CD4-positive, alpha-beta memory T cell (primary cell): ENCODE results near the gene STAMBP. TPM values are rescaled to one million over a fixed set of nuclear protein-coding genes. Genes with fewer than 3 reads are reported as not detected.
"Not testable (repeated sequence)": the region's sequence is repeated elsewhere in the genome, so short reads cannot be mapped to it uniquely, and the experiment has no call there.

Experiments
- CTCF ChIA-PET: fragments of 350-600 bp; sonication (Branson Sonifier 250); formaldehyde crosslinking; loops from one replicate; lab custom pipeline; 2021; ENCODE audit warnings: inconsistent platforms; ENCODE audit not compliant: partially characterized antibody; lab: Charles Lee
- POLR2A ChIA-PET: fragments of 350-600 bp; sonication (Branson Sonifier 250); formaldehyde crosslinking; loops from one replicate; lab custom pipeline; 2021; ENCODE audit not compliant: partially characterized antibody; lab: Charles Lee
- DNase-seq, 5 donors: peaks; one replicate each; pipeline versions ENCODE4 v3.0.0 to v3.0.0-alpha.2; 2020 to 2022; ENCODE audit warnings: mixed read lengths in 1 of 5
- H3K27ac ChIP-seq: one replicate; pipeline ENCODE4 v1.7.0; 2013; ENCODE audit warnings: low read depth, low read length
- H3K27me3 ChIP-seq: 2 replicates; pipeline ENCODE4 v1.7.0; 2013; ENCODE audit warnings: mild to moderate bottlenecking, low read length, moderate library complexity; ENCODE audit not compliant: insufficient read depth
- H3K36me3 ChIP-seq: 2 replicates; pipeline ENCODE4 v1.7.0; 2013; ENCODE audit warnings: mild to moderate bottlenecking, low read length, moderate library complexity; ENCODE audit not compliant: insufficient read depth
- H3K4me1 ChIP-seq: 2 replicates; pipeline ENCODE4 v1.7.0; 2013; ENCODE audit warnings: mild to moderate bottlenecking, low read length, moderate library complexity; ENCODE audit not compliant: insufficient read depth
- H3K4me3 ChIP-seq, 2 donors: one replicate each; pipeline ENCODE4 v1.7.0; 2013; ENCODE audit warnings: low read length in 2 of 2, mild to moderate bottlenecking in 1 of 2
- H3K9me3 ChIP-seq, 2 donors: one replicate each; pipeline ENCODE4 v1.7.0; 2013; ENCODE audit warnings: low read length in 2 of 2, control low read depth in 1 of 2; ENCODE audit not compliant: control insufficient read depth in 1 of 2
- H3K27ac Mint-ChIP-seq, 7 donors: one replicate each; pipeline ENCODE4 v1.8.0; 2020 to 2021; ENCODE audit warnings: mixed read lengths in 7 of 7, mild to moderate bottlenecking in 6 of 7, inconsistent platforms in 3 of 7, moderate library complexity in 3 of 7
- H3K27me3 Mint-ChIP-seq, 2 donors: one replicate each; pipeline ENCODE4 v1.8.0; 2020 to 2021; ENCODE audit warnings: mixed read lengths in 2 of 2
- H3K36me3 Mint-ChIP-seq, 2 donors: one replicate each; pipeline ENCODE4 v1.8.0; 2020 to 2021; ENCODE audit warnings: mixed read lengths in 2 of 2, inconsistent platforms in 1 of 2, mild to moderate bottlenecking in 1 of 2
- H3K4me1 Mint-ChIP-seq, 4 donors: one replicate each; pipeline ENCODE4 v1.8.0; 2020 to 2021; ENCODE audit warnings: mixed read lengths in 4 of 4, mild to moderate bottlenecking in 1 of 4
- H3K4me3 Mint-ChIP-seq, 8 donors: one replicate each; pipeline ENCODE4 v1.8.0; 2020 to 2021; ENCODE audit warnings: mixed read lengths in 8 of 8, mild to moderate bottlenecking in 7 of 8, moderate library complexity in 6 of 8, inconsistent platforms in 3 of 8
- H3K9me3 Mint-ChIP-seq, 8 donors: one replicate each; pipeline ENCODE4 v1.8.0; 2020 to 2021; ENCODE audit warnings: mixed read lengths in 8 of 8, mild to moderate bottlenecking in 5 of 8, inconsistent platforms in 3 of 8, moderate library complexity in 1 of 8
- intact Hi-C: fragments of 100-400 bp; cut with micrococcal nuclease; formaldehyde crosslinking; loops from one replicate; pipeline ENCODE4 v1.15.1; 2023
- polyA plus RNA-seq, 2 donors: library from polyadenylated mRNA; unstranded; fragments of 300-500 nt; fragmentation: Illumina TruSeq; gene quantifications; one replicate each; pipeline ENCODE4 v1.2.3, GENCODE V29; 2021
- total RNA-seq, 2 experiments: library from RNA; stranded (reverse); gene quantifications; one replicate each; pipeline ENCODE4 v1.2.3, GENCODE V29; 2021

STAMBP gene
- total RNA-seq: 10 to 100 TPM; 34.8 to 37.3 TPM
- polyA plus RNA-seq: 10 to 100 TPM; 46.0 to 49.5 TPM

GRCh38 chr2:73828818-73829570 is at the start of gene STAMBP:
Gene STAMBP, plus strand, starts transcription at chr2:73828961. Its CDS starts 1,896 bp downstream, at chr2:73830857.
- intact Hi-C loops: loop anchor here (1.0 to 10.0 kb wide), 5 partner anchors 97 to 625 kb away; partner anchors contain the start of genes BOLA3 and DGUOK
- no peaks in the 10 kb centered on the region for H3K27me3 ChIP-seq
- Mint-ChIP-seq H3K27me3 (no peaks in the 10 kb centered on the region), H3K9me3 (peaks cover 0 to 3% (median 0%) of the 10 kb centered on the region in 8 donors), H3K27ac (peak within 1 kb of the TSS; percentile 94 to 100 (median 98)), H3K4me3 (peak within 1 kb of the TSS; percentile 91 to 99 (median 96)), H3K4me1 (peaks cover 34 to 49% (median 40%) of the 10 kb centered on the region in 4 donors), H3K36me3 (peaks cover 14 to 27% of the 10 kb centered on the region in 2 donors)
- peak within 1 kb of the TSS; percentile 64 to 81 for H3K4me3 ChIP-seq
- POLR2A ChIA-PET: interaction anchor here (0.7 to 2.8 kb wide), 20 partner anchors 8 to 701 kb away, joined by 3 to 27 read pairs (median 4); partner anchors contain the start of genes BOLA3, CCDC142, INO80B and MOB1A
- CTCF ChIA-PET: interaction anchor here (0.6 to 9.0 kb wide), 13 partner anchors 10 to 653 kb away, joined by 3 to 114 read pairs (median 5); partner anchors contain the start of genes BOLA3, CCDC142, MOB1A and MTHFD2
- H3K27ac ChIP-seq: peak within 1 kb of the TSS; percentile 92
- peaks cover 3% of the 10 kb centered on the region for H3K36me3 ChIP-seq
- peak; percentile 87 to 95 (median 91) for DNase-seq
- peaks cover 45% of the 10 kb centered on the region for H3K4me1 ChIP-seq
- no peaks in the 10 kb centered on the region for H3K9me3 ChIP-seq

- intact Hi-C loops: loop anchor here (1.0 kb wide), 1 partner anchor 42 kb away; the partner anchor contains the start of gene TPRKB
- peak; percentile 94 to 97 (median 95) for DNase-seq
- H3K4me1 ChIP-seq: peaks cover 27% of the 10 kb centered on the region
- Mint-ChIP-seq H3K4me3 (peak within 1 kb of the TSS; percentile 99 to 100 (median 99)), H3K27me3 (peaks cover 4 to 6% of the 10 kb centered on the region in 2 donors), H3K4me1 (peaks cover 9 to 43% (median 29%) of the 10 kb centered on the region in 4 donors), H3K36me3 (peaks cover 20 to 36% of the 10 kb centered on the region in 2 donors), H3K9me3 (no peaks in the 10 kb centered on the region), H3K27ac (peak within 1 kb of the TSS; percentile 94 to 100 (median 99))
- H3K27ac ChIP-seq: peak within 1 kb of the TSS; percentile 94
- CTCF ChIA-PET: interaction anchor here (0.7 to 0.9 kb wide), 2 partner anchors 31 to 43 kb away, joined by 3 to 4 read pairs; partner anchors contain the start of gene TPRKB
- POLR2A ChIA-PET: interaction anchor here (2.7 kb wide), 1 partner anchor 42 kb away, joined by 17 read pairs; the partner anchor contains the start of gene TPRKB
- no peaks in the 10 kb centered on the region for H3K27me3 ChIP-seq
- peaks cover 13% of the 10 kb centered on the region for H3K36me3 ChIP-seq
- H3K4me3 ChIP-seq: peak within 1 kb of the TSS; percentile 78 to 80
- H3K9me3 ChIP-seq: no peaks in the 10 kb centered on the region
These were observed 49.1 kb upstream of the STAMBP start, which contains the start of gene DUSP11 for GRCh38 chr2:73779467-73780236. Gene DUSP11, minus strand, starts transcription at chr2:73780103. Its CDS starts 129 bp downstream, at chr2:73779974.

- no peaks in the 10 kb centered on the region for H3K9me3 Mint-ChIP-seq
- Histone ChIP-seq H3K27ac (peak overlapping the region; percentile 94), H3K4me3 (no peak overlapping the region), H3K36me3 (peaks cover 8% of the 10 kb centered on the region), H3K9me3 (no peaks in the 10 kb centered on the region), H3K4me1 (peaks cover 27% of the 10 kb centered on the region), H3K27me3 (no peaks in the 10 kb centered on the region)
- peaks cover 4 to 6% of the 10 kb centered on the region in 2 donors for H3K27me3 Mint-ChIP-seq
- CTCF ChIA-PET: interaction anchor here (0.6 to 1.6 kb wide), 5 partner anchors 33 to 786 kb away, joined by 3 to 8 read pairs (median 3); partner anchors contain the start of genes STAMBP and TPRKB
- POLR2A ChIA-PET: interaction anchor here (2.7 kb wide), 1 partner anchor 43 kb away, joined by 17 read pairs; the partner anchor contains the start of gene TPRKB
- peak overlapping the region; percentile 99 to 100 (median 99) for H3K4me3 Mint-ChIP-seq
- H3K36me3 Mint-ChIP-seq: peaks cover 17 to 31% of the 10 kb centered on the region in 2 donors
- intact Hi-C loops: loop anchor here (1.0 kb wide), 1 partner anchor 43 kb away; the partner anchor contains the start of gene TPRKB
- H3K4me1 Mint-ChIP-seq: peaks cover 9 to 42% (median 29%) of the 10 kb centered on the region in 4 donors
- no peak for DNase-seq
- peak overlapping the region; percentile 94 to 100 (median 99) for H3K27ac Mint-ChIP-seq
These were observed 48.6 kb upstream of the STAMBP start for GRCh38 chr2:73780237-73780582.

GRCh38 chr2:73783402-73783801 is 45.4 kb upstream of the STAMBP start:
- H3K27ac Mint-ChIP-seq, CTCF ChIA-PET, intact Hi-C loops, H3K36me3 ChIP-seq, DNase-seq, H3K9me3 Mint-ChIP-seq, H3K27me3 Mint-ChIP-seq, POLR2A ChIA-PET, H3K27me3 ChIP-seq, H3K4me3 ChIP-seq, H3K27ac ChIP-seq, H3K9me3 ChIP-seq: not testable (repeated sequence)
- peaks cover 4 to 19% (median 9%) of the 10 kb centered on the region in 4 donors for H3K4me1 Mint-ChIP-seq
- peak overlapping the region in 1 of 8 donors; percentile 20 for H3K4me3 Mint-ChIP-seq
- peaks cover 13% of the 10 kb centered on the region for H3K4me1 ChIP-seq
- peaks cover 2 to 10% of the 10 kb centered on the region in 2 donors for H3K36me3 Mint-ChIP-seq

GRCh38 chr2:73783883-73784282 is 44.9 kb upstream of the STAMBP start, which contains the start of gene C2orf78:
Gene C2orf78, plus strand, starts transcription at chr2:73784183. Its CDS starts 127 bp downstream, at chr2:73784310.
- H3K9me3 ChIP-seq, H3K4me1 ChIP-seq, H3K27me3 ChIP-seq, H3K27me3 Mint-ChIP-seq, H3K36me3 Mint-ChIP-seq, DNase-seq, H3K27ac Mint-ChIP-seq, intact Hi-C loops, POLR2A ChIA-PET, H3K4me3 ChIP-seq, H3K27ac ChIP-seq, H3K9me3 Mint-ChIP-seq, H3K36me3 ChIP-seq, CTCF ChIA-PET: not testable (repeated sequence)
- Mint-ChIP-seq H3K4me1 (peaks cover 2 to 15% (median 6%) of the 10 kb centered on the region in 4 donors), H3K4me3 (peak within 1 kb of the TSS in 1 of 8 donors; percentile 20)

- ChIA-PET CTCF (interaction anchor here (1.4 to 1.9 kb wide), 2 partner anchors 10 to 12 kb away, joined by 4 to 5 read pairs; no protein-coding TSS in a partner anchor), POLR2A (no interaction called here)
- H3K27me3 ChIP-seq: no peaks in the 10 kb centered on the region
- H3K36me3 ChIP-seq: no peaks in the 10 kb centered on the region
- Mint-ChIP-seq H3K36me3 (no peaks in the 10 kb centered on the region), H3K27me3 (peaks cover 2 to 8% of the 10 kb centered on the region in 2 donors), H3K9me3 (no peaks in the 10 kb centered on the region), H3K4me1 (no peaks in the 10 kb centered on the region), H3K27ac (no peak overlapping the region), H3K4me3 (no peak overlapping the region)
- DNase-seq: no peak
- H3K9me3 ChIP-seq: no peaks in the 10 kb centered on the region
- H3K4me1 ChIP-seq: no peaks in the 10 kb centered on the region
- no peak overlapping the region for H3K27ac ChIP-seq
- intact Hi-C loops: no loop called here
- H3K4me3 ChIP-seq: no peak overlapping the region
These were observed 16.9 kb upstream of the STAMBP start for GRCh38 chr2:73811878-73812277.
